Ascending aorta (tissue), 2 donors: ENCODE results near the gene BCL2L11. TPM values are rescaled to one million over a fixed set of nuclear protein-coding genes. Genes with fewer than 3 reads are reported as not detected.
A peak's percentile ranks its signal among the peaks of the same experiment; 100 is the strongest.

Experiments used
- DNase-seq, 2 donors: peaks; one replicate each; pipeline ENCODE4 v3.0.0-alpha.2; 2019; ENCODE audit warnings: low spot score in 2 of 2
- H3K27ac ChIP-seq, 2 donors: fragments of 200-600 bp; sonication (generic); one replicate each; pipeline ENCODE4 v1.5.1; 2016 to 2017; ENCODE audit warnings: mild to moderate bottlenecking in 1 of 2
- H3K27me3 ChIP-seq: fragments of 200-600 bp; sonication (generic); one replicate; pipeline ENCODE4 v1.5.1; 2017
- H3K36me3 ChIP-seq, 2 donors: fragments of 200-600 bp; sonication (generic); one replicate each; pipeline ENCODE4 v1.5.1; 2016
- H3K4me1 ChIP-seq, 2 donors: fragments of 200-600 bp; sonication (generic); one replicate each; pipeline ENCODE4 v1.5.1; 2016 to 2017; ENCODE audit warnings: mild to moderate bottlenecking in 1 of 2
- H3K4me3 ChIP-seq, 2 donors: fragments of 200-600 bp; sonication (generic); one replicate each; pipeline ENCODE4 v1.5.1; 2016 to 2017; ENCODE audit warnings: mild to moderate bottlenecking in 1 of 2
- H3K9me3 ChIP-seq, 2 donors: fragments of 200-600 bp; sonication (generic); one replicate each; pipeline ENCODE4 v1.5.1; 2016
- intact Hi-C: fragments of 100-400 bp; cut with DNase I; formaldehyde crosslinking; loops from one replicate; pipeline ENCODE4 v1.15.1; 2023
- total RNA-seq: library from RNA; depleted of rRNA; stranded (reverse); fragments of >200 nt; gene quantifications from one replicate; pipeline ENCODE4 v1.1.0, GENCODE V29; 2016
- TF ChIP-seq, protein P1 (sequence below), 3 experiments: fragments of 200-600 bp in 2 of 3; fragments of 450-650 bp in 1 of 3; sonication (generic) in 2 of 3; IDR thresholded peaks; one replicate each; pipeline ENCODE4 v1.5.1; 2016 to 2019; ENCODE audit warnings: antibody characterized with exemption in 3 of 3, mild to moderate bottlenecking in 1 of 3, moderate library complexity in 1 of 3

Gene BCL2L11
- total RNA-seq, 1 donor from 2014 or later, result 3.5 TPM

DNA sequence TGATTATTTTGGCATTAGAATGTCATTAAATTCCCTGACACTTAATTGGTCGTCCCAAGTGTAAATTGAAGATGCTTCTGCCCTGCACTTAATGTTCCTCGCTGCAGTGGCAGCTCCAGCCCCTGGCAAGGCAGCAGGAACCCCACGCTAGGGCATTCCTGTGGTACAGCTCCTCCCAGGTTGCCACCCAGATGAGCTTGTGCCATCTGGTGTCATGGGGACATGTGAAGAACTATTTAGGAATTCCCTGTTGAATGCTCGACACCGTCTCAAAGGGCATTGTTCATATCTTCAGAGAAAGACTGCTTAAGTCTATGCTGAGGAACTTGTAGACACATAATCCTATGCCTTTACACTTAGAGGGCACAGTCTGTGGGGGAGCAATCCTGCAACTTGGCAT is 38.9 kb downstream of the BCL2L11 start:
- intact Hi-C loops, result loop anchor here (5.0 kb wide), 1 partner anchor 37 kb away; the partner anchor contains the start of gene BCL2L11
- H3K36me3 ChIP-seq, result no peaks in the 10 kb centered on the region
- DNase-seq, result no peak
- H3K4me1 ChIP-seq, result peaks cover 6 to 21% of the 10 kb centered on the region in 2 donors
- TF ChIP-seq, protein P1, sequence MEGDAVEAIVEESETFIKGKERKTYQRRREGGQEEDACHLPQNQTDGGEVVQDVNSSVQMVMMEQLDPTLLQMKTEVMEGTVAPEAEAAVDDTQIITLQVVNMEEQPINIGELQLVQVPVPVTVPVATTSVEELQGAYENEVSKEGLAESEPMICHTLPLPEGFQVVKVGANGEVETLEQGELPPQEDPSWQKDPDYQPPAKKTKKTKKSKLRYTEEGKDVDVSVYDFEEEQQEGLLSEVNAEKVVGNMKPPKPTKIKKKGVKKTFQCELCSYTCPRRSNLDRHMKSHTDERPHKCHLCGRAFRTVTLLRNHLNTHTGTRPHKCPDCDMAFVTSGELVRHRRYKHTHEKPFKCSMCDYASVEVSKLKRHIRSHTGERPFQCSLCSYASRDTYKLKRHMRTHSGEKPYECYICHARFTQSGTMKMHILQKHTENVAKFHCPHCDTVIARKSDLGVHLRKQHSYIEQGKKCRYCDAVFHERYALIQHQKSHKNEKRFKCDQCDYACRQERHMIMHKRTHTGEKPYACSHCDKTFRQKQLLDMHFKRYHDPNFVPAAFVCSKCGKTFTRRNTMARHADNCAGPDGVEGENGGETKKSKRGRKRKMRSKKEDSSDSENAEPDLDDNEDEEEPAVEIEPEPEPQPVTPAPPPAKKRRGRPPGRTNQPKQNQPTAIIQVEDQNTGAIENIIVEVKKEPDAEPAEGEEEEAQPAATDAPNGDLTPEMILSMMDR (IDR thresholded peaks at IDR 0.05), result no peak
- no peaks in the 10 kb centered on the region for H3K9me3 ChIP-seq
- H3K27me3 ChIP-seq, result no peaks in the 10 kb centered on the region
- H3K27ac ChIP-seq, result no peak overlapping the region
- H3K4me3 ChIP-seq, result no peak overlapping the region

DNA sequence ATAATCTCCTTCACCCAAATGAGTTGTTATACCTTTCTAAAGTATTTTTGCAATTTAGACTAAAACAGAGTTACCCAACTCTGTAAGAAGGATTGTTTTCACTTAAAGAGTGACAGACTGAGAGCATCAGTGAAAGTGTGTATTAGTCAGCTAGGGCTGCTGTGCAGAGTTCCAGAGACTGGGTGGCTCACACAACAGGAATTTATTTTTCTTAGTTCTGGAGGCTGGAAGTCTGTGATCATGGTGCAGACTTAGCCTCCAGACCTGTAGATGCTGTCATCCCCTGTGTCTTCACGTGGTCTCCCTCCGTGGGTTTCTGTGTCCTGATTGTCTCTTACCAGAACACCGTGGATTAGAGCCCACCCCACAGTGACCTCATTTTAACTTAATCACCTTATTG is 40.0 kb downstream of the BCL2L11 start:
- Histone ChIP-seq H3K9me3 (no peaks in the 10 kb centered on the region), H3K27me3 (no peaks in the 10 kb centered on the region), H3K4me3 (no peak overlapping the region), H3K36me3 (no peaks in the 10 kb centered on the region), H3K27ac (no peak overlapping the region), H3K4me1 (peaks cover 9 to 21% of the 10 kb centered on the region in 2 donors)
- DNase-seq, result no peak
- TF ChIP-seq, protein P1 (IDR thresholded peaks at IDR 0.05), result no peak
- intact Hi-C loops, result loop anchor here (5.0 kb wide), 1 partner anchor 38 kb away; the partner anchor contains the start of gene BCL2L11

DNA sequence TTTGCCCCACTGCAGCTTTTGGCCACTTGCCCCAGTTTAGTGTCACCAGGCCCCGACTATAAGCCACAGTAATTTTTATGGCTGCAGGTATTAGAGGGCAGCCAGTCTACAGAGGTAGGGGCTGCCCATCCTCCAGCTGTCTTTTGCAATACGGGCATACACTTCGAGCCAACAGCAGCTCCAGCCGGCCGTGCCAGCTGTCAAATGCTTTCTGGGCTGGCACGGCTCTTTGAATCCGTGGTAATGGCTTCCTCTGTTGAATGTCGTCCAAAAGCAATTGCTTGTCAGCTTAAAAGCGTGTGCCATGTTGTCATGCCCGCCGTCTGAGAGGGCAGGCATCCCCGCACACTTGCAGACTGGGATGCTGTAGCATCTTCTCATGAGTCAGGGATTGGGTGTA is 41.3 kb downstream of the BCL2L11 start:
- H3K4me1 ChIP-seq, result peaks cover 9 to 21% of the 10 kb centered on the region in 2 donors
- no peak overlapping the region for H3K27ac ChIP-seq
- H3K36me3 ChIP-seq, result peaks cover 0 to 3% of the 10 kb centered on the region in 2 donors
- H3K9me3 ChIP-seq, result no peaks in the 10 kb centered on the region
- TF ChIP-seq, protein P1 (IDR thresholded peaks at IDR 0.05), result no peak
- peak overlapping the region in 1 of 2 donors; percentile 16 for H3K4me3 ChIP-seq
- intact Hi-C loops, result loop anchor here (5.0 kb wide), 1 partner anchor 40 kb away; the partner anchor contains the start of gene BCL2L11
- DNase-seq, result peak in 1 of 2 donors; percentile 79
- no peaks in the 10 kb centered on the region for H3K27me3 ChIP-seq

- TF ChIP-seq, protein P1 (IDR thresholded peaks at IDR 0.05), result no peak
- intact Hi-C loops, result loop anchor here (5.0 kb wide), 1 partner anchor 41 kb away; the partner anchor contains the start of gene BCL2L11
- Histone ChIP-seq H3K36me3 (peaks cover 0 to 3% of the 10 kb centered on the region in 2 donors), H3K27ac (no peak overlapping the region), H3K27me3 (no peaks in the 10 kb centered on the region), H3K9me3 (no peaks in the 10 kb centered on the region), H3K4me1 (peaks cover 9 to 21% of the 10 kb centered on the region in 2 donors), H3K4me3 (no peak overlapping the region)
- no peak for DNase-seq
Observed at GRCh38 chr2:111162718-111163331, 42.1 kb downstream of the BCL2L11 start.

- H3K27me3 ChIP-seq, result no peaks in the 10 kb centered on the region
- no peaks in the 10 kb centered on the region for H3K9me3 ChIP-seq
- peaks cover 0 to 3% of the 10 kb centered on the region in 2 donors for H3K36me3 ChIP-seq
- TF ChIP-seq, protein P1 (IDR thresholded peaks at IDR 0.05), result no peak
- H3K27ac ChIP-seq, result peak overlapping the region in 1 of 2 donors; percentile 24
- no peak for DNase-seq
- H3K4me3 ChIP-seq, result no peak overlapping the region
- H3K4me1 ChIP-seq, result peaks cover 9 to 21% of the 10 kb centered on the region in 2 donors
- intact Hi-C loops, result loop anchor here (5.0 kb wide), 1 partner anchor 42 kb away; the partner anchor contains the start of gene BCL2L11
Observed at GRCh38 chr2:111164078-111164477, 43.4 kb downstream of the BCL2L11 start.
